GM19438 (cell line): ENCODE measurements around the gene KRT23.

Experiments used
- ATAC-seq: cut with Tn5 transposase; IDR thresholded peaks from one replicate; pipeline ENCODE4 v1.9.1; 2021; ENCODE audit warnings: low read depth; ENCODE audit not compliant: unreplicated experiment

The KRT23 gene

DNA sequence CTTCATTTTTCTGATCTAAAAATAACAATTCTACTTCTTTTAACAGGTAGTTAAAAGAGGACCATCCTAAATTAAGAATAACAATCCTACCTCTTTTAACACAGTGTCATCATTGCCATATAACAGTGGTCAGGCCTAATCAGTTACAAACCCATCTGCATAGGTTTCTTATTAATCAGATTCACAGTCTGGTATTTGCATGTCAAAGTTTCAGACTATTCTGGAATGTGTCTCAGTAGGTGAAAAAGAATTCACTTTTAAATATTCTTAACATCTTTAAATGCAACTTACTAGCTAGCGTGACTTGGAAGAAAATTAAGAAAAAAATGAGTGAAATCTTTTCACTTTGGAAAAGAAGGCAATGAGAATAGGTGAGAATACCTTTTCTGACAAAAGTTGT lies 63.6 kb downstream of the KRT23 start:
- ATAC-seq: no peak

DNA sequence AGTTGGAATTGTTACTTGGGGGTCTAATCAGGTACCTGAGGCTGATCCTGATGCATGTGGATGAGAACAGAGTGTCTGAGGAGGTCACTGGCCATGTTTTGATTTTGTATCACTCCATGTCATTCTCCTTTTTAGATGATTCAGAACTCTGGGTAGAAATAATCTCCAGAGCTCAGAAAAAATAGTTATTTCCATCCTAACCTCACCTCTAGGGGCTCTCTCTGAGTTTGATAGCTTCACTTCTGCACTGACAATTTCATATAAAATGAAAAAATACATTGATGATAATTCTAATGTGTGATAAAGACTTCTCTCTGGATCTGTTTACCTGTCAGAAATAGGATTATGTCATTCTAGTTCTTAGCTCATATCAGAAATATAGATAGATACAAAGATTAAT lies 64.2 kb downstream of the KRT23 start:
- ATAC-seq: no peak
